GM19023 (cell line): Measurements from ENCODE around the gene TRAPPC3.
A peak's percentile ranks its signal among the peaks of the same experiment; 100 is the strongest.

ENCODE experiments used
- ATAC-seq: cut with Tn5 transposase; IDR thresholded peaks from one replicate; pipeline ENCODE4 v1.9.1; 2021; ENCODE audit warnings: mild to moderate bottlenecking, moderate library complexity; ENCODE audit not compliant: unreplicated experiment

TRAPPC3 gene

GRCh38 chr1:36106269-36106668 lies 43.0 kb downstream of the TRAPPC3 start:
- ATAC-seq, result no peak

- no peak for ATAC-seq
Observed at GRCh38 chr1:36101546-36101945, 47.7 kb downstream of the TRAPPC3 start.

DNA sequence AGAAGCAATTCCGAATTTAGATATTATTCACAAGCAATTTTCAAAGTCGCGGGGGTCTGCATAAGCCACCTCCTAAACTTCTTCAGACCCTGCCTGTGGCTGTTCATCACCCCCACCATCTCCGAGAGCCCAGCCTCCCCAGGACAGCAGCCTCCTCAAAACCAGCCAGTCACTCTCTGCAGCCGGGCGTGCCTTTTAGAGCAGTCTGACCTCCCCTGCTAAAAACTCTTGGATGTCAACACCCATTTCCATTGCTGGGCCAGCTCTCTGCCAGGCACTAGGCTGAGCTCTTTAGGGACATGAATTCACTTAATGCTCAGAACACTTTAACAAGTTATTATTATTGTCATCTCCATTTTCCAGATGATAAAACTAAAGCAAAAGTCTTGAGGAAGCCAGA lies 48.9 kb downstream of the TRAPPC3 start:
- ATAC-seq, result no peak

DNA sequence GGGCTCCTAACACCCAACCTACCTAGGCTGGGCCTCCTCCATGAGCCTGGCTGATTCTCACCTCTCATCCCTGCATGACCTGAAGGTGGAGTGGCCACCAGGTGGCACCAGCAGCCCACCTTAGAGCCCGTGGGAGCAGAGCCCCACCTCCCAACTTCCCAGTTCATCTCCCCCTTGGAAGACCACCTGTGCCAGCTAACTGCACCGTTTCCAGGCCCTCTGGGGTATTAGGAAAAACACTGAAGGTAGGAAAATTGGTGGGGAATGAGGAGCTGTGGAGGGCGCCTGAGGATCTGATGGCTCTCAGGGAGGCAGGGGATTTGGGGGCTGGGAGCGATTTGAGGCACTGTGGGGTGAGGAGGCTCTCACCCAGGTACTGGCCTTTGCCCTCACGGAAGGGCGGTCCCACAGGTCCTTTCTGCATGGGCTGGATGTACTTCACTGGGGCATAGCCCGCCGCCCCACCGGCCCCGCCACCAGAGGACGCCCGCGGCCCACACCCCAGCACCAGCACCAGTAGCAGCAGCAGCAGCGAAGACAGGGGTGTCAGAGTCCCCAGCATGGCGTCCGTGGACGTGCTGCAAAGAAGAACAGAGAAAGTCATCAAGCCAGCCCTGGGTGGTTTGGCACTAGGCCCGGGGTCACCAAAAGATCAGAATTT lies 49.5 kb downstream of the TRAPPC3 start:
- no peak for ATAC-seq

GRCh38 chr1:36098650-36099365 lies 50.5 kb downstream of the TRAPPC3 start:
- ATAC-seq, result no peak

DNA sequence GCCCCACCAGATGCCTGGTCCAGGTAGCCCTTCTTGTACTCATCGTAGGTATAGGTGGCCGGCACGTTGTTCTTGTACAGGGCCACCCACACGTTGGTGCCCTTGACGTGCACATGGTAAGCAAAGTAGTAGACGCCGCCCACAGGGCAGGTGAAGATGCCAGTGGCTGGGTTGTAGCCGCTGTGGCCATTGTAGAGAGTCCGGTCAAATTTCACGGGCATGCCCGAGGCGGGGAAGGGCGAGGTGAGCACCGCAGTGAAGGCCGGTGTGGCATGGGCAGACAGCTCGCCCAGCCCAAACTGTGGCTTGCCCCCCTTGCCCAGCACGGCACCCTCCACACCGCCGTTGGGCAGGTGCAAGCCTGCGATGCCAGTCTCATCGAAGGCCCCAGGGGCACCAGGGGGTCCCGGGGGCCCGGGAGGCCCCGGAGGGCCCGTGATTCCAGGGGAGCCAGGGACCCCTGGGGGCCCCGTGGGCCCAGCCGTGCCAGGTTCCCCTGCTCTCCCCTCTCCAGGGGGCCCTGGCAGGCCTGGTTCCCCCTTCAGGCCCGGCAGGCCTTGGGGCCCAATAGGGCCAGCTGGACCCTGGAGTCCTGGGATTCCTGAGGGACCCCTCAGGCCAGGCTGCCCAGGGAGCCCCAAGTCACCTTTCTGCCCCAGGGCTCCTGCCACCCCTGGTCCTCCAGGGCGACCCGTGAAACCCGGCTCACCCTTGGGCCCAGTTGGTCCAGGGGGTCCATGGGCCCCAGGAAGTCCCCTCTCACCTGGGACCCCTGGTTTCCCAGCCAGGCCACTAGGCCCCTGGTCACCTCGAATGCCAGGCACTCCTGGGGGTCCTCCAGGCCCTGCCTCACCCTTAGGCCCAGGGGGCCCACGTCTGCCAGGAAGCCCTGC lies 51.3 kb downstream of the TRAPPC3 start:
- ATAC-seq, result no peak

DNA sequence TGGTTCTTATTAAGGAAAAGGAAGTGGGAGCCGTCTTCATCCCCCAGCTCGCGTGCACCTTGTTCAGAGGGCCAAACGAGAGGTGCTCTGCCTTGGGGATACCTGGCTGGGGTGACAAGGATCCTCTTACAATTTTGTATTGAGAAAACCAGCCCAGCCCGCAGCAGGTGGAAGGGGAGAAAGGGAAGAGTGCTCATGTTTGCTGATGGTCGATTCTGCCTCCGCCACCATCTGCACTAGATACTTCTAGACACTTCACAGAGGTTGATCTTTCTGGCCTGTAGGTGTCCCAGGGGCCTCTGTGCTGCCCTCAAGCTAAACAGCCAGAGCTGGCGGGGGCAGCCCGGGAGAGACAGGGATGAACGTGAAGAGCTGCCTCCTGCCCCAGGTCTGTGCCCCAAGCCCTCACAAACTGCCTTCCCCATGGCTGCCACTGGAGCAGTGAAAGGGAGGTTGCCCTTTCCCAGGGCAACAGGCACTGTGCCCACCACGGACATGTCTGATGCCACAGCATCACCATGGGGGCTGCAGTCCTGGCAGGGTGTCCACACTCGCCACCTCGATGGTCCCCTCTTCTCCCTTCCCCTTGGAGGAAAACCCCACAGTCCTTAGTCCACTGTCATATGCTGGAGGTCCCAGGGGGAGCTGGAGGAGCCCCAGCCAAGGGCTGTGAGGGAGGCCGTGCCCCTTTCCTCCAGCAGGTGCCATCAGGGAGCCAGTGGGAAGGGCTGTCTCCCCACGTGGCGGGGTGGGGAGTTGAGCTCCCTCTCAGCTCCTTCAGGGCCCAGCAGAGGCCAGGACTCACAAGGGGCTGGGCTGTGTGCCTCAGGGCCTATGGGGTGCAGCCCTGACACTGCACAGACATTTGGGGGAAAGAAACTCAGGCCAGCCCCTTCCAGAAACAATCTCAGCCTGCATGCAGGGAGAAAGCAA lies 52.5 kb downstream of the TRAPPC3 start:
- no peak for ATAC-seq

- no peak for ATAC-seq
Observed at GRCh38 chr1:36095760-36096405, 53.4 kb downstream of the TRAPPC3 start.

DNA sequence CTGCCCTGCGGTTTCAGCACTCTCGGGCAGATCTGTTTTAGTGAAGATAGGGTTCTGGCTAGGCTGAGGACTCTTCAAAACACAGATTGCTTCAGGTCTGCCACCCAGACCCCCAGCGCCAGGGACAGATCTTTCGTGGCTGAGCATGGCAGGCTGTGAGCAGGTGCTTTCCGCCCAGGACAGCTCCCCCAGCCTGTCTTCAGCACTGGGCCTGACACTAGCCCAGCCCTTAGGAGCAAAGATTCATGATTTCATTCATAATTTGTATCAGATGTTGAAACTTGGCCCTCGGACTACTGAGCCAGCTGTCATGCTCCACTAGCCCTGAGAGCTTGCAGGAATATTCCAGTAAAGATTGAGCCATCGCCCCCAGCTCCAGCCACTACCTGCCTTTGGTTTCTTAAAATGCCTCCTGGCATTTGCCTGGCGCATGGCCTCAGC lies 54.6 kb downstream of the TRAPPC3 start:
- no peak for ATAC-seq

GRCh38 chr1:36093929-36094328 lies 55.4 kb downstream of the TRAPPC3 start:
- ATAC-seq, result no peak

DNA sequence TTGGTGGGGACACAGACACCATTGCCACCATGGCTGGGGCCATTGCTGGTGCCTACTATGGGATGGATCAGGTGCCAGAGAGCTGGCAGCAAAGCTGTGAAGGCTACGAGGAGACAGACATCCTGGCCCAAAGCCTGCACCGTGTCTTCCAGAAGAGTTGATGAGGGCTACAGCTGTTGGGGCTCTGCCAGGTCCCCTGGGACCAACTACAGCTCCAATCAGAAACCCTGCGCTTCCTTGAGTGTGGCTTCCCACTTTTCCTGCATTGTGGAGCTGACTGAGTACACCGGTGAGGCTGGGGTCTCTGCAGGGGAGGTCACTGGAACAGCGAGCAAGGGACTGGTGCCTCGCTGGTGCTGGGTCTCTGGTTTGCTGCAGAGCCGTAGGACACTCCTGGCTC lies 56.1 kb downstream of the TRAPPC3 start:
- no peak for ATAC-seq

DNA sequence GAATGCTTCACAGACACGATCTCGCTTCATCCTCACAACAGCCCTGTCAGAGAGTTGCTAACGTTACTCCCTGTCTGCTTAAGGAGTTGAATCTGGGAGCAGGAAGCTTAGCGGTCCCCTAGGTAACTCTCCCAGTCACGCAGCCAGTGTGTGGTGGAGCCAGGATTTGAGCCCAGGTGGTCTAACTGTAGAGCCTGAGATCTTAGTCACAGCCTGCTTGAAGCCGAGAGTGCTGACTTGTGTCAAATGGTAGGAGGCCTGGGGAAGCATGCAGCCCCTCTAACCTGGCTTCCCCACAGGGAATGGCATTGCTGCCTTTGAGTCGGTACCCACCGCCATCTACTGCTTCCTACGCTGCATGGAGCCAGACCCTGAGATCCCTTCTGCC lies 56.5 kb downstream of the TRAPPC3 start:
- no peak for ATAC-seq

DNA sequence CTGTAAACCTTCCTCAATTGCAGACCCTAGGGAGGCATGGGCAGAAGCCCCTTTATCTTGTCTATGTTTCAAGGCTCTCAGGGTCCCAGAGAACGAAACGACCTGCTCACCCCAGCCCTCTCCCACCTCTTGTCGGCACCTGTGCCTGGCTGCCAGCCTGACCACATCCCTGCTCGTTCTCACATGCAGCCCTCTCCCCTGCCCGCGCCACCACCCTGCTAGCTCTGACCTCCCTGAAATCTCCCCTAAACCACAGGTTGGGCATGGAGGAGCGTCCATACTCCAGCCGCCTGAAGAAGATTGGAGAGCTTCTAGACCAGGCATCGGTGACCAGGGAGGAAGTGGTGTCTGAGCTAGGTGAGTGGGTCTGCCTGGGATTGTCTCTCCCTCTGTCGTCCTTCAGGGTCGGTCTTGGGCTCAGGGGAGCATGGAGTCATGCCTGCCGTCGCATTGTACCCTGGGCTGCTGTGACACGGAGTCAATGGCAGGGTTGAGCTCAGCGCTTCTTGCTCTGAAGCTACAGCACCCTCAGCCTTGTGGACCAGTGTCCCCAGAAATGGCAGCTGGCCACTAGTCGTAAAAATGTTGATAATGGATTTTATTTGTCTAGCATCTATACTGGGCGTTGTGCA lies 57.0 kb downstream of the TRAPPC3 start:
- no peak for ATAC-seq

DNA sequence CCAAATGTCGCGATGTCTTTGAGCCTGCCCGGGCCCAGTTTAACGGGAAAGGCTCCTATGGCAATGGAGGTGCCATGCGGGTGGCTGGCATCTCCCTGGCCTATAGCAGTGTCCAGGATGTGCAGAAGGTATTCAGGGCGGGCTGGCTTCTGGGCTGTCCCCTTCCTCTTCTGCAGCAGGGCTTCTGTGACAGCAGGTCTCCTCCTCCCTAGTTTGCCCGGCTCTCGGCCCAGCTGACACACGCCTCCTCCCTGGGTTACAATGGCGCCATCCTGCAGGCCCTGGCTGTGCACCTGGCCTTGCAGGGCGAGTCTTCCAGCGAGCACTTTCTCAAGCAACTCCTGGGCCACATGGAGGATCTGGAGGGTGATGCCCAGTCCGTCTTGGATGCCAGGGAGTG lies 57.6 kb downstream of the TRAPPC3 start:
- ATAC-seq, result no peak

DNA sequence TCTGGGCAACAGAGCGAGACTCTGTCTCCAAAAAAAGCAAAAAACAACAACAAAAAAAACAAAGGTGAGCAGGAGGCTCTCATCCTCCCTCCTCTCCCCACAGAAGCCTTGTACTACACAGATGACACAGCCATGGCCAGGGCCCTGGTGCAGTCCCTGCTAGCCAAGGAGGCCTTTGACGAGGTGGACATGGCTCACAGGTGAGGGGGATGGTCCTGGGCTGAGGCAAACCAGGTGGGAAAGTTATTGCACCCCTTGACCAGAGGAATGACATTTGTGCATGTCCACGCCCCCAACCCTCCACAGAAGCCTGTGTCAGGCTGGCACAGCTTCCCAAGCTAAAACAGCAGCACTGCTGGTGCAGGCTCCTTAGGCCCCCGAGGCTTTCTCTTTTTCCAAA lies 58.1 kb downstream of the TRAPPC3 start:
- ATAC-seq, result no peak

GRCh38 chr1:36089393-36090121 lies 59.7 kb downstream of the TRAPPC3 start:
- ATAC-seq, result no peak

DNA sequence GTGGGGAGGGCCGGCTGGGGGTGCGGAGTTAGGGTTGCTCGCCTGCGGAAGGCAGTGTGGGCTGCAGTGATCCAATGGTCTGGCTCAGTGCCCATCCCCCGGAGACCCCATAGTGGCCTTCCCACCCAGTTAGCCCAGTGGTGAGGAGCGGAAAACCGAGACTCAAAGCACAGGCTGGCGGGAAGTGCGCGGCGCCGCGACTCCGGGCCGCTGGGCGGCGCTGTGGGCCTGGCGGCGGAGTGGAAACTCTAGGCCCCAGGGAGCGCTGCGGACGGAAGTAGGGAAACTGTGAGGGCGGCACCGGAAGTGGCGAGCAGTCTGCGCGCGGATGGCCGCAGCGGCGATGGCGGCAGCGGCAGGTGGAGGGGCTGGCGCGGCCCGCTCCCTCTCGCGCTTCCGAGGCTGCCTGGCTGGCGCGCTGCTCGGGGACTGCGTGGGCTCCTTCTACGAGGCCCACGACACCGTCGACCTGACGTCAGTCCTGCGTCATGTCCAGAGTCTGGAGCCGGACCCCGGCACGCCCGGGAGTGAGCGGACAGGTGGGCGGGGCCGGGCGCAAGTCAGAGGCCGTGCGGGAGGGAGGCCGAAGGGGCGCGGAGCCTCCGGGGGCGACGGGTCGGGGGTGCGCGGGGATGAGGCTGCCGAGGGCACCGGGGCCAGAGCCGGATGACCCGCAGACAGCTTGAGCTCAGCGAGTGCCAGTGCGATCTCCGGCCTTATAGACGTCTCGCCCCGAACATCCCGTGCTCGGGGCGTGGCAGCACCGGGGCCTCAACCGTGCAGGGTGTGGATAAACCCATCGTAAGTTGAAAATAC lies 60.5 kb downstream of the TRAPPC3 start, which contains the start of gene ADPRS:
Gene ADPRS, plus strand, starts transcription at position 316 of the 816 bp plus-strand sequence. Its CDS starts 13 bp downstream, at position 329.
- peak; percentile 76 for ATAC-seq

- ATAC-seq, result no peak
Observed at GRCh38 chr1:36088265-36088576, 61.1 kb downstream of the TRAPPC3 start.
